ENCODE measurements around the gene PCYT2. TPM values are rescaled to one million over a fixed set of nuclear protein-coding genes. Genes with fewer than 3 reads are reported as not detected.

PCYT2 gene
- total and polyA plus RNA-seq, 9 of the 15 experiments (the other 6 are each of a cell fraction or from before 2014, with no cell fraction given): 0.92 to 134 (median 82.5) TPM

- TF ChIP-seq CHD7 (IDR thresholded peaks at IDR 0.05; ENCODE audit: low read depth, low read length): peak; percentile 37
- TF ChIP-seq HNRNPL (IDR thresholded peaks at IDR 0.05; ENCODE audit: low read depth, low read length): peak; percentile 79; the same call in 1 of the 2 replicates
- TF ChIP-seq ZBTB7A (IDR thresholded peaks at IDR 0.05; ENCODE audit: borderline replicate concordance, control insufficient read depth, low read depth, low read length): 0 out of 2 replicates have a peak, but pooled peaks have one; percentile 83
- 0 out of 2 replicates have a peak, but pooled peaks have one; percentile 11 for TF ChIP-seq GATAD2A (IDR thresholded peaks at IDR 0.05)
- no peak for TF ChIP-seq GABPA (tag; conservative IDR thresholded peaks at IDR 0.05; ENCODE audit: low read depth)
- 0 out of 4 replicates have a peak, but pooled peaks of 1 of the 2 experiments have one; percentile 46 for TF ChIP-seq MLX (CRISPR knock-in tag; conservative IDR thresholded peaks at IDR 0.05)
- TF ChIP-seq FIP1L1 (IDR thresholded peaks at IDR 0.05; ENCODE audit: low read depth, low read length, poor library complexity, severe bottlenecking): peak; percentile 84
- peak; percentile 75 for TF ChIP-seq SIRT6 (IDR thresholded peaks at IDR 0.05; ENCODE audit: low read depth, low read length)
- peak; percentile 74 for TF ChIP-seq RBFOX2 (IDR thresholded peaks at IDR 0.05; ENCODE audit: low read depth, low read length)
- peak; percentile 36; the same call in 1 of the 2 replicates for TF ChIP-seq CBX1 (IDR thresholded peaks at IDR 0.05; ENCODE audit: low read depth)
- TF ChIP-seq ZNF780A (CRISPR knock-in tag; IDR thresholded peaks at IDR 0.05): 0 out of 2 replicates have a peak, but pooled peaks have one; percentile 75
- peak; percentile 74 for TF ChIP-seq HMGN3 (IDR thresholded peaks at IDR 0.05; ENCODE audit: borderline replicate concordance, extremely low read depth, insufficient read length, low read depth, low read length)
- 0 out of 2 replicates have a peak, but pooled peaks have one; percentile 38 for TF ChIP-seq ZBTB34 (CRISPR knock-in tag; IDR thresholded peaks at IDR 0.05)
Measured at GRCh38 chr17:81867991-81868673, 43.1 kb downstream of the PCYT2 start (continued).
